HG02610 (cell line): Measurements from ENCODE around the gene ATXN1.
"Not testable (repeated sequence)": the region's sequence is repeated elsewhere in the genome, so short reads cannot be mapped to it uniquely, and the experiment has no call there.

Experiments used
- ATAC-seq: cut with Tn5 transposase; IDR thresholded peaks from one replicate; pipeline ENCODE4 v1.9.1; 2021; ENCODE audit warnings: mild to moderate bottlenecking, moderate library complexity; ENCODE audit not compliant: unreplicated experiment

ATXN1 gene

GRCh38 chr6:16274885-16275589 lies 486.2 kb downstream of the ATXN1 start:
- no peak for ATAC-seq

- ATAC-seq, result no peak
Observed at GRCh38 chr6:16274483-16274882, 486.8 kb downstream of the ATXN1 start.

DNA sequence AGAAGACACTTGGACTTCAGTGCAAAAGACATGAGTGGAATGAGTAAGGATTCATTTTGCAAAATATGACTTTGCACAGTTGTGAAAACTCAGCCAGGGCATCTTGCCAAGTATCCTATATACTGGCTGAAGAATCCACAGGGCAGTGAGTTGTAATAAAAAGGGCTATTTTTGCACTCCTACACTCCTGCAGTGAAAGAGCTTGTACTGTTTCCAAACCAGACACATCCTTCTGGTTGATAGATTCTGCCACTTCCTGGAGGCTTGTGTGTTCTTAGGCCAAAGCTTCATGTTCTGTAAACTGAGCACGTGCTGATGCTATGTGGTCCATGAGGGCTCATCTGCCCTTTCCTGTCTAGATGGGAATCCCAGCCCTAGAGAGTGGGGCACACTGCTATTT lies 488.0 kb downstream of the ATXN1 start:
- no peak for ATAC-seq

DNA sequence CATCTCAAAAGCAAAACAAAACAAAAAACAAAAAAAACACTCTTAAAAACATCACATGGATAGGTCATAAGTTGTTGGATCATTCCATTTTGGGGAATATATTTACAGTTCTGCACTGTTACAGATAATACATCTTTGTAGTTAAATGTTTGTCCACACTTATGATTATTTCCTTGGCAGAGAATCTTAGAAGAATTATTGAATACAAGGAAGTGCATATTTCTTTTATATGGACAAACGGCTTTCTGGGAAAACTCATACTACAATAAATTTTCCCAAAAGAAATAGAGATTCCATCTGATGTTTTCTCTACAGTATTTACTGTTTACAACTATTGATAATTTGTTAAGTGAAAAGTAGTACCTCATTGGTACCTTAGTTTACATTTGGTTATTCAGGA lies 489.1 kb downstream of the ATXN1 start:
- no peak for ATAC-seq

- no peak for ATAC-seq
Observed at GRCh38 chr6:16271428-16271827, 489.8 kb downstream of the ATXN1 start.

- ATAC-seq, result no peak
Observed at GRCh38 chr6:16270178-16270794, 491.0 kb downstream of the ATXN1 start.

GRCh38 chr6:16269442-16270070 lies 491.7 kb downstream of the ATXN1 start:
- ATAC-seq, result not testable (repeated sequence)

DNA sequence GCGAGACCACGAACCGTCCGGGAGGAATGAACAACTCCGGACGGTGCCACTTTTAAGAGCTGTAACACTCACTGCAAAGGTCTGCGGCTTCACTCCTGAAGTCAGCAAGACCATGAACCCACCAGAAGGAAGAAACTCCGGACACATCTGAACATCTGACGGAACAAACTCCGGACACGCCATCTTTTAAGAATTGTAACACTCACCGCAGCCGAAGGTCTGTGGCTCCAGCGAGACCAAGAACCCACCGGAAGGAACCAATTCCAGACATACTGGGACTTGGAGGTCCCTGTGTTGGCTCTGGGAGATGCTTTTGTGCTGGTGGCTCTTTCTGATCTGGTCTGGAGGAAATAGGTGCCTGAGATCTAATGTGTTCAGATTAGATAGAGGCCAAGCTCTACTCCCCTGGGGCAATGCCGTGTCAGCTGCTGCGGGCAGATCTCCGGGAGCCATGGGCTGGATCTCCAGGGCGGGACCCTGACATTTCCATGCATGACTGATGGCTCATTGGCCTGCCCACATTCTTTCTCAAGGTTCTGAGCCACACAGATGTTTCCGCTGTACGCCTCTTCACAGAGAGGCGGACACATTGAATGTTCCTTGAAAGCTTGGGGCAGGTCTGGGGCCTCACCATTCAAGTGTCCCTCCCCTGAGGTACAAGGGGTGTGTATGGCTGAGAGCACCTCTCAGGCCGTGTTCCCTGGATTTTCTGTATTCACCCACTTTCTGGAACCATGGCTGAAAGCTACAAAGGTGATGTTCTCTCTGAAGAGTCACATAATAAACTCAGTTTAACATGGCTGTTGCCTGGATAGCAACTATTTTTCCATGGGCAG lies 493.6 kb downstream of the ATXN1 start:
- no peak for ATAC-seq

GRCh38 chr6:16265351-16266341 lies 495.6 kb downstream of the ATXN1 start:
- ATAC-seq, result no peak

DNA sequence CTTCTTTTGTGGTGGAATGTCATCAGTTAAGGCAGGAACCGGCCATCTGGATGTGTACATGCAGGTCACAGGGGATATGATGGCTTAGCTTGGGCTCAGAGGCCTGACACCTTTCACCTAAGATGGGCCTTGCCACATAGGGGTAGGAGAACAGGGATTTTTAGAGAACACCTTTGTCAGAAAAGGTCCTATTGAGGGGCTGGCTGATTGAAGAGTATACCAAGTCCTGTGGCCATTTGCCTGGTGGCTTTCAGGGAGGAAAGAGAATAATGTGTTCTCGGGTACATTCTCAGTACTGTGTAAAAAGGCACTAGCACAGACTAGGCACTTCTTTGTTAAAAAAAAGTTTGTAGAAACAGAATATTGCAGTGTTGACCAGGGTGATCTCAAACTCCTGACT lies 496.5 kb downstream of the ATXN1 start:
- ATAC-seq, result no peak

DNA sequence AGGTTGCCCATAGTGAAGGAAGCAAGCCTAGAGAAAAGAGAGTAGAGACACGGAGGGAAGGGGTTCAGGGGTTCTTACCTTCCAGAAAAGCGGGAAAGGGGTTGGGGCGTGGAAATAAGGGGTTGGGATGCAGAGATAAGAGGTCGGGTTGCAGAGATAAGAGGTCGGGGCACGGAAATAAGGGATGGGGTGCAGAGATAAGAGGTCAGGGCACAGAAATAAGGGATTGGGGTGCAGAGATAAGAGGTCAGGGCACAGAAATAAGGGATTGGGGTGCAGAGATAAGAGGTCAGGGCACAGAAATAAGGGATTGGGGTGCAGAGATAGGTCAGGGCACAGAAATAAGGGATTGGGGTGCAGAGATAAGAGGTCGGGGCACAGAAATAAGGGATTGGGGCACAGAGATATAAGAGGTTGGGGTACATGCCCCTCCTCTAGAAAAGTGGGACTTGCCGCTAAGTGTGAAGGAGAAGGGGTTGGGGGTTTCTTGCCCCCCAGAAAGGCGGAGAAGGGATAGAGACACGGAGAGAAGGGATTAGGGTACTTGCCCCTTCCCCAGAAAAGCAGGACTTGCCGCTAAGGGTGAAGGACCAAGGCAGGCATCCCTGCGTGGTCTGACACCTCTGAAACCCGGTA lies 497.7 kb downstream of the ATXN1 start:
- not testable (repeated sequence) for ATAC-seq

GRCh38 chr6:16262773-16263172 lies 498.5 kb downstream of the ATXN1 start:
- ATAC-seq, result not testable (repeated sequence)

- ATAC-seq, result not testable (repeated sequence)
Observed at GRCh38 chr6:16260602-16261001, 500.7 kb downstream of the ATXN1 start.

DNA sequence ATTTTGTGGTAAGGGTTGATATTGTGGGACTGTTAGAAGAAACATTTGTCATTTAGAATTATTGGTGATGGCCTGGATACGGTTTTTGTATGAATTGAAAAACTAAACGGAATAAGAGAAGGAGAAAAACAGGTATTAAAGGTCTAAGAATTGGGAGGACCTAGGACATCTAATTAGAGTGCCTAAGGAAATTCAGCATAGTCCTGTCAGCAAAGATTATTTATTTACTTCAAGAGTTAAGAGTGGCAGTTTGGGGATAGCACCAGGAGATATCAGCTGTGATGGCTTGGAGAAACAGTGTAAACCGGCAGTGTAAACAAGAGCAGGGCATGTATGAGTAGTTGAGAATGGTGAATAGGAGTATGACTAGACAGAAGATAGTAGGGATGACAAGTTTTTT lies 501.7 kb downstream of the ATXN1 start:
- not testable (repeated sequence) for ATAC-seq

- ATAC-seq, result no peak
Observed at GRCh38 chr6:16258709-16259075, 502.6 kb downstream of the ATXN1 start.

GRCh38 chr6:16257999-16258708 lies 503.1 kb downstream of the ATXN1 start:
- ATAC-seq, result no peak

- ATAC-seq, result no peak
Observed at GRCh38 chr6:16256781-16257180, 504.5 kb downstream of the ATXN1 start.

DNA sequence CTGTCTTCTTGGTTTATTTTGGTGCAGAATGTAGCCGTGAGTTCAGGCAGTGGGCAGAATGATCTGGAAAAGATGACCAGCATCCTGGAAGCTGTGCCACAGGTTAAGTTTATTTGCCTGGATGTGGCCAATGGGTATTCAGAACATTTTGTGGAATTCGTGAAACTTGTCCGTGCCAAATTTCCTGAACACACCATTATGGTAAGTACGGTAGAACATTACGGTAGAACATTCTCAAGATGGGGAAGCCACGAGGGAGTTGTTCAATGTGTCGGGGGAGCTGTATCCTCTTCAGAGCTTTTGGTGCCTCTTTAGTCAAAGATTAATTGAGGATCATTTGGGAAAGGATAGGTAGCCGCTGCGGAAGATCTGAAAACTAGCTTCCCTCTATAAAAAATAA lies 506.7 kb downstream of the ATXN1 start:
- ATAC-seq, result no peak
